Left ventricle myocardium inferior (tissue), 1 donor: ENCODE data around the gene FRS2. TPM values are rescaled to one million over a fixed set of nuclear protein-coding genes. Genes with fewer than 3 reads are reported as not detected.

Experiments used
- DNase-seq: peaks from one replicate; pipeline ENCODE4 v3.0.0-alpha.2; 2020
- H3K27ac ChIP-seq: fragments of 200-600 bp; replicated peaks from 2 replicates; pipeline ENCODE4 v1.8.0; 2021
- H3K27me3 ChIP-seq: fragments of 200-600 bp; 2 replicates; pipeline ENCODE4 v1.8.0; 2021; ENCODE audit warnings: low read depth
- H3K36me3 ChIP-seq: fragments of 200-600 bp; 2 replicates; pipeline ENCODE4 v1.8.0; 2021
- H3K4me1 ChIP-seq: fragments of 200-600 bp; 2 replicates; pipeline ENCODE4 v1.8.0; 2021
- H3K4me3 ChIP-seq: fragments of 200-600 bp; 2 replicates; pipeline ENCODE4 v1.8.0; 2021; ENCODE audit warnings: mild to moderate bottlenecking, moderate library complexity
- H3K9me3 ChIP-seq: fragments of 200-600 bp; replicated peaks from 2 replicates; pipeline ENCODE4 v1.8.0; 2021
- intact Hi-C: fragments of 100-400 bp; cut with micrococcal nuclease; formaldehyde crosslinking; loops from one replicate; pipeline ENCODE4 v1.11.0; 2022
- total RNA-seq: library from RNA; stranded (reverse); fragmentation: NEBNext Ultra II Directional; extraction: Animal tissue kit (Norgen Biotek cat#: 25700); gene quantifications from one replicate; pipeline ENCODE4 v1.2.1, GENCODE V29; 2021
- TF ChIP-seq, protein P1 (sequence below): fragments of 200-600 bp; IDR thresholded peaks from 2 replicates; pipeline ENCODE4 v1.8.0; 2021; ENCODE audit warnings: antibody characterized with exemption, mild to moderate bottlenecking, borderline replicate concordance
- donor health status: DM: no; HTN: yes; CAD: no; lungs with severe emphysema.

Gene FRS2
- total RNA-seq, 1 donor from 2014 or later, result 18.2 TPM

- peak overlapping the region; percentile 83 for H3K27ac ChIP-seq
- no peak for DNase-seq
- no peaks in the 10 kb centered on the region for H3K27me3 ChIP-seq
- peaks cover 5% of the 10 kb centered on the region for H3K36me3 ChIP-seq
- TF ChIP-seq, protein P1, sequence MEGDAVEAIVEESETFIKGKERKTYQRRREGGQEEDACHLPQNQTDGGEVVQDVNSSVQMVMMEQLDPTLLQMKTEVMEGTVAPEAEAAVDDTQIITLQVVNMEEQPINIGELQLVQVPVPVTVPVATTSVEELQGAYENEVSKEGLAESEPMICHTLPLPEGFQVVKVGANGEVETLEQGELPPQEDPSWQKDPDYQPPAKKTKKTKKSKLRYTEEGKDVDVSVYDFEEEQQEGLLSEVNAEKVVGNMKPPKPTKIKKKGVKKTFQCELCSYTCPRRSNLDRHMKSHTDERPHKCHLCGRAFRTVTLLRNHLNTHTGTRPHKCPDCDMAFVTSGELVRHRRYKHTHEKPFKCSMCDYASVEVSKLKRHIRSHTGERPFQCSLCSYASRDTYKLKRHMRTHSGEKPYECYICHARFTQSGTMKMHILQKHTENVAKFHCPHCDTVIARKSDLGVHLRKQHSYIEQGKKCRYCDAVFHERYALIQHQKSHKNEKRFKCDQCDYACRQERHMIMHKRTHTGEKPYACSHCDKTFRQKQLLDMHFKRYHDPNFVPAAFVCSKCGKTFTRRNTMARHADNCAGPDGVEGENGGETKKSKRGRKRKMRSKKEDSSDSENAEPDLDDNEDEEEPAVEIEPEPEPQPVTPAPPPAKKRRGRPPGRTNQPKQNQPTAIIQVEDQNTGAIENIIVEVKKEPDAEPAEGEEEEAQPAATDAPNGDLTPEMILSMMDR, result no peak
- H3K4me3 ChIP-seq, result peak overlapping the region; percentile 67
- H3K4me1 ChIP-seq, result peaks cover 23% of the 10 kb centered on the region
- H3K9me3 ChIP-seq, result no peaks in the 10 kb centered on the region
- intact Hi-C loops, result no loop called here
Measured at GRCh38 chr12:69608114-69608513, 137.9 kb downstream of the FRS2 start.

- H3K4me1 ChIP-seq, result peaks cover 23% of the 10 kb centered on the region
- peak overlapping the region; percentile 67 for H3K4me3 ChIP-seq
- peak overlapping the region; percentile 83 for H3K27ac ChIP-seq
- H3K9me3 ChIP-seq, result no peaks in the 10 kb centered on the region
- no peaks in the 10 kb centered on the region for H3K27me3 ChIP-seq
- intact Hi-C loops, result no loop called here
- TF ChIP-seq, protein P1, result no peak
- no peak for DNase-seq
- no peaks in the 10 kb centered on the region for H3K36me3 ChIP-seq
Measured at GRCh38 chr12:69610126-69610525, 139.9 kb downstream of the FRS2 start.

- DNase-seq, result peak; percentile 56
- Histone ChIP-seq H3K36me3 (no peaks in the 10 kb centered on the region), H3K4me3 (peak within 1 kb of the TSS; percentile 67), H3K27me3 (no peaks in the 10 kb centered on the region), H3K27ac (peak within 1 kb of the TSS; percentile 83), H3K4me1 (peaks cover 18% of the 10 kb centered on the region), H3K9me3 (no peaks in the 10 kb centered on the region)
- intact Hi-C loops, result no loop called here
- TF ChIP-seq, protein P1, result no peak
Measured at GRCh38 chr12:69610729-69611128, 140.5 kb downstream of the FRS2 start, which contains the start of gene LRRC10. LRRC10 (minus strand) TSS chr12:69610907; CDS start chr12:69610838, 69 bp downstream.

GRCh38 chr12:69613351-69613750, 143.2 kb downstream of the FRS2 start:
- Histone ChIP-seq H3K4me1 (peaks cover 5% of the 10 kb centered on the region), H3K9me3 (no peaks in the 10 kb centered on the region), H3K4me3 (peak overlapping the region; percentile 67), H3K27me3 (no peaks in the 10 kb centered on the region), H3K27ac (peak overlapping the region; percentile 83), H3K36me3 (no peaks in the 10 kb centered on the region)
- intact Hi-C loops, result no loop called here
- no peak for DNase-seq
- TF ChIP-seq, protein P1, result no peak

DNA sequence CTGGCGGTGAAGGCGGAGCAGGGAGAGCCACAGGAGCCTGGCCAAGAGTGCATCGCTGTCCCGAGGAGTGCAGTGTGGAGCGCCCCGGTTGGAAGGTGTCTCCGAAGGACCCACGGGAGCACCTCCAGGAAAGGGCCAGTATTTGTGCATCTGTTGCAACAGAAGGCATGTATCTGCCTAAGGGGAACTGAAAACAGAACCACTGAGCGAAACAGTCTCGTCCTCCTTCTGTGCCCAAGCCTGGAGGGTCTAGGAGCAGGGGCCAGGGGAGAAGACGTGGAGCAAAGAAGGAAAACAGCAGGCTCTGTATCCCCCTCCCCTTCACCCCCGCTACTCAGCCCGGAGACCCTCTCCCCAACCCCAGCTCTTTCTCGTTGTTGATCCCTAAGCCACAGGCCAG, 145.8 kb downstream of the FRS2 start:
- H3K27ac ChIP-seq, result no peak overlapping the region
- H3K4me3 ChIP-seq, result no peak overlapping the region
- TF ChIP-seq, protein P1, result no peak
- H3K9me3 ChIP-seq, result no peaks in the 10 kb centered on the region
- DNase-seq, result no peak
- peaks cover 19% of the 10 kb centered on the region for H3K4me1 ChIP-seq
- no peaks in the 10 kb centered on the region for H3K36me3 ChIP-seq
- intact Hi-C loops, result no loop called here
- no peaks in the 10 kb centered on the region for H3K27me3 ChIP-seq

GRCh38 chr12:69619050-69619449, 148.9 kb downstream of the FRS2 start:
- H3K27ac ChIP-seq, result no peak overlapping the region
- H3K36me3 ChIP-seq, result no peaks in the 10 kb centered on the region
- H3K9me3 ChIP-seq, result no peaks in the 10 kb centered on the region
- peaks cover 26% of the 10 kb centered on the region for H3K4me1 ChIP-seq
- intact Hi-C loops, result no loop called here
- no peak for DNase-seq
- TF ChIP-seq, protein P1, result no peak
- no peaks in the 10 kb centered on the region for H3K27me3 ChIP-seq
- no peak overlapping the region for H3K4me3 ChIP-seq
